Skeletal muscle tissue (tissue), 4 donors: ENCODE data around the gene RAB36. TPM values are rescaled to one million over a fixed set of nuclear protein-coding genes. Genes with fewer than 3 reads are reported as not detected.

Source experiments
- H3K27ac ChIP-seq: one replicate; pipeline ENCODE4 v1.7.0; 2013; ENCODE audit warnings: mild to moderate bottlenecking, low read depth, low read length, inconsistent platforms
- H3K27me3 ChIP-seq, 3 donors: one replicate each; pipeline ENCODE4 v1.7.0; 2013; ENCODE audit warnings: low read length in 3 of 3; ENCODE audit not compliant: control insufficient read depth in 3 of 3, insufficient read depth in 3 of 3
- H3K36me3 ChIP-seq, 3 donors: one replicate each; pipeline ENCODE4 v1.7.0; 2013; ENCODE audit warnings: low read length in 3 of 3; ENCODE audit not compliant: control insufficient read depth in 3 of 3, insufficient read depth in 3 of 3
- H3K4me1 ChIP-seq, 3 donors: one replicate each; pipeline ENCODE4 v1.7.0; 2013; ENCODE audit warnings: low read length in 3 of 3, mild to moderate bottlenecking in 3 of 3; ENCODE audit not compliant: control insufficient read depth in 3 of 3, insufficient read depth in 3 of 3
- H3K4me3 ChIP-seq, 3 donors: one replicate each; pipeline ENCODE4 v1.7.0; 2013; ENCODE audit warnings: low read length in 3 of 3
- H3K9ac ChIP-seq, 3 donors: one replicate each; pipeline ENCODE4 v1.7.0; 2013; ENCODE audit warnings: low read length in 3 of 3, mild to moderate bottlenecking in 3 of 3, moderate library complexity in 2 of 3, low read depth in 1 of 3
- H3K9me3 ChIP-seq, 3 donors: one replicate each; pipeline ENCODE4 v1.7.0; 2013; ENCODE audit warnings: low read length in 3 of 3; ENCODE audit not compliant: control insufficient read depth in 3 of 3
- total RNA-seq: library from RNA; depleted of rRNA; stranded (reverse); fragments of >200 nt; gene quantifications from one replicate; pipeline ENCODE4 v1.2.3, GENCODE V29; 2014
- donor health status: Osteomylitis.

The RAB36 gene
- total RNA-seq, 1 donor from 2014 or later = 0.52 TPM

DNA sequence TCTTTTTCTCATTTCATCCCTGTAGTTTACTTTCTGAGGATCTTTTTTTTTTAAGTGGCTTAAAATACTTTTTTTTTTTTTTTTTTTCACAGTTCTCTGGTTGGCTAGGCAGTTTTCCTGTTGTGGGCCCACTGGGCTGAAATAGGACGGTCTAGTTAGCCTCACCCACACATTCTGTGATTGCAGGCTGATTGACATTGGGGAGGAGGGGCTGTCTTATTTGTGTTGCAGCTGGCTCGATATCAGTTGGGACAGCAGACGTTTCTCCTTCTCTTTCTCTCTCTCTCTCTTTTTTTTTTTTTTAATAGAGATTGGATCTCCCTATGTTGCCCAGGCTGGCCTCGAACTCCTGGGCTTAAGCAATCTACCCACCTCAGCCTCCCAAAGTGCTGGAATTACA, 41.9 kb downstream of the RAB36 start:
- Histone ChIP-seq H3K4me1 (peaks cover 20 to 21% (median 20%) of the 10 kb centered on the region in 3 donors), H3K9ac (no peak overlapping the region), H3K27ac (no peak overlapping the region)

DNA sequence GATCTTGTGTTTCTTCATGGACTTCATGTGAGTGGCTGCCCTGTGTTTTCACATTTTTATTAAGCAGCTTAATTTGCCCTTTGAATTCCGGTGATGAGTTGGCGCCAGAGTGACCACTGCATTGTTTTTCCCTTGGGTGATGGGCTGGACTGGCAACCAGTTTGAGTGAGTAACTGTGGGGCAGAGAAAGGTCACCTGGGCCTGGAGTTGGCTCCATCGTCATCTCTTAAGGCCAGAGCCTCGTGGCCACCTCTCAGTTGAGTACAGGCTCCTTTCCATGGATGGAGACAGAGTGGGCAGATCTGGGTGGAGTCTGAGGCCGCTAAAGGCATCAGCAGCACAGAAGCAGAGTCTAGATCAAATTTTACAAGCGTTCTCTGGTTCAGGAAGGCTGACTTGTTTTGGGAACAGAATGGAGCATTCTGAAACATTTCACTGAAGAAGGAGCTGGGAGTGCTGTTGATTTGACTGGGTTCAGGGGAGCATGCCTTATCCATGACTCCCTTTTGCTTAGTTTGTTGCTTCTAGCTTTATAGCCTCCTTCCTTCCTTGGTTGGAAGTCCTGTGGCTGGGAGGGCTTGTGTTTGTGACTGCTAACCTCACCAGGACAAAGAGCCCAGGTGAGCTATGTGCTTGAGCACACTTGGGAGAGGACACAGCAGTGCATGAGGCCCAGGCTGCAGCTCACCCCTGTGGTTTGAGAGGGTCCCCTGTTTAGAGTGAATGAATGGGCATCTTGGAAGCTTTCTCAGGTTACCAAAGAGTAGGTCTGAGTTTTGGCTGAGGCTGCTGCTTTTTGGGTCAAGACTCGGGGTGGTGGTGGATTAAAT, 42.8 kb downstream of the RAB36 start:
- H3K9ac ChIP-seq = no peak overlapping the region
- H3K36me3 ChIP-seq = no peaks in the 10 kb centered on the region
- peaks cover 12% of the 10 kb centered on the region in 3 donors for H3K4me1 ChIP-seq
- H3K4me3 ChIP-seq = no peak overlapping the region
- no peaks in the 10 kb centered on the region for H3K9me3 ChIP-seq
- H3K27me3 ChIP-seq = peaks cover 0 to 3% (median 0%) of the 10 kb centered on the region in 3 donors
- H3K27ac ChIP-seq = no peak overlapping the region

More for the DNA sequence above, 41.9 kb downstream of the RAB36 start:
- Histone ChIP-seq H3K9me3 (no peaks in the 10 kb centered on the region), H3K4me3 (no peak overlapping the region), H3K36me3 (no peaks in the 10 kb centered on the region), H3K27me3 (peaks cover 0 to 9% (median 0%) of the 10 kb centered on the region in 3 donors)

DNA sequence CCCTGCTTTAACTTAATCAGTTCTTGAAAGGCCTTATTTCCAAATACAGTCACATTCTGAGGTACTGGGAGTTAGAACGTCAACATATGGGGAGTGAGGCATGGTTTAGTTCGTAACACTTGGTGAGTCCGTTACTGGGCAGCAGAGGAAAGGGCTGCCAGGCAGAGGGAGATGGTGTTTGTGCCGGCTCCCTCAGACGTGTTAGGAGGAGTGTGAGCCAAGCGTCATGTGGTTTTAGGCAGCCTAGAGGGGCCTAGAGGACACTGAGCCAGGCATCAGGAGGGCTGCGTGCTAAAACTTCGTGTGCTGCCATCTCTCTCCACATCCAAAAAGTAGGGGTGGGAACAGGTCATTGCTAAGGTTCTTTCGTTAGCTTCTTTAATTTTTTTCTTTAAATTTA, 45.2 kb downstream of the RAB36 start:
- Histone ChIP-seq H3K4me3 (no peak overlapping the region), H3K4me1 (peaks cover 0 to 3% (median 2%) of the 10 kb centered on the region in 3 donors), H3K27ac (no peak overlapping the region), H3K36me3 (no peaks in the 10 kb centered on the region), H3K27me3 (no peaks in the 10 kb centered on the region), H3K9ac (no peak overlapping the region), H3K9me3 (no peaks in the 10 kb centered on the region)

DNA sequence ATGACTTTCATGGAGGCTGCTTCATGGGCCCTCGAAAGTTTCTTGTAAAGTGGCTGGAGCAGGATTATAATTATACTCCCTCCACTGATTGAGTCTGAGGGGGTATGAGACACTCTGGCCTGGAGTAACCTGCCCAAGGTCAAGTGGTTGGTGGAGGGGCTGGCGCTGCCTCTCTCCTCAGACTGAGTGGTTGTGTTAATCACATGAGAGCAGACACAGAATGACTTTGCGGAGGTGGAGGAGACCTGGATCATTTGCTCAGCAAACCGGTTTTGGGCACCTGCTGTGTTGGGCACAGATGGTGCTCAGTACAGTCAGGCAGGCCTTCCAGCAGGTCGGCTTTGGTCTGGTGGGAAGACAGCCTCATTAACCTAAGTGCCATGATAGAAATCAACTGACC, 46.9 kb downstream of the RAB36 start:
- Histone ChIP-seq H3K4me1 (peaks cover 0 to 3% (median 2%) of the 10 kb centered on the region in 3 donors), H3K9ac (no peak overlapping the region), H3K27ac (no peak overlapping the region)

DNA sequence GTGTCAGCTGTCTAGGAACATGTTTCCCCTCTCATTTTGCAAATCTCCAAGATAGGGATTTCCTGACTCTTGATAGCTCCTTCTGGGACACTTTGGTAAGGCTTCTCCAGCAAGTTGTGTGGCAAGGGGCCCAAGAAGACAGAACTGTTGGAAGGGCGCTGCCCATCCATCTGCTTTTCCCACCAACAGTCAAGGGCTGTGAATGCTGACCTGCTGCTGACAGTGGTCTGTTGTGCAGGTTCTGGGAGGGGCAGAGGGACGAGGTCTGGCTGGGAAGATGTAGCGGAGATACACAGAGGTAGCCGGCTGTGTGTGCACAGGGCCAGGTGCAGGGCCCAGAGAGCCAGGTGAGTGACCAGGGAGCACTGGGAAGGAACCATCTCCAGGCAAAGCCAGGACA, 47.3 kb downstream of the RAB36 start:
- H3K4me1 ChIP-seq = peaks cover 0 to 3% (median 2%) of the 10 kb centered on the region in 3 donors
- no peaks in the 10 kb centered on the region for H3K9me3 ChIP-seq
- H3K9ac ChIP-seq = no peak overlapping the region
- H3K4me3 ChIP-seq = no peak overlapping the region
- no peak overlapping the region for H3K27ac ChIP-seq
- H3K27me3 ChIP-seq = peaks cover 0 to 8% (median 0%) of the 10 kb centered on the region in 3 donors
- H3K36me3 ChIP-seq = no peaks in the 10 kb centered on the region

More for the DNA sequence above, 46.9 kb downstream of the RAB36 start:
- Histone ChIP-seq H3K36me3 (no peaks in the 10 kb centered on the region), H3K9me3 (no peaks in the 10 kb centered on the region), H3K4me3 (no peak overlapping the region), H3K27me3 (peaks cover 0 to 7% (median 0%) of the 10 kb centered on the region in 3 donors)

DNA sequence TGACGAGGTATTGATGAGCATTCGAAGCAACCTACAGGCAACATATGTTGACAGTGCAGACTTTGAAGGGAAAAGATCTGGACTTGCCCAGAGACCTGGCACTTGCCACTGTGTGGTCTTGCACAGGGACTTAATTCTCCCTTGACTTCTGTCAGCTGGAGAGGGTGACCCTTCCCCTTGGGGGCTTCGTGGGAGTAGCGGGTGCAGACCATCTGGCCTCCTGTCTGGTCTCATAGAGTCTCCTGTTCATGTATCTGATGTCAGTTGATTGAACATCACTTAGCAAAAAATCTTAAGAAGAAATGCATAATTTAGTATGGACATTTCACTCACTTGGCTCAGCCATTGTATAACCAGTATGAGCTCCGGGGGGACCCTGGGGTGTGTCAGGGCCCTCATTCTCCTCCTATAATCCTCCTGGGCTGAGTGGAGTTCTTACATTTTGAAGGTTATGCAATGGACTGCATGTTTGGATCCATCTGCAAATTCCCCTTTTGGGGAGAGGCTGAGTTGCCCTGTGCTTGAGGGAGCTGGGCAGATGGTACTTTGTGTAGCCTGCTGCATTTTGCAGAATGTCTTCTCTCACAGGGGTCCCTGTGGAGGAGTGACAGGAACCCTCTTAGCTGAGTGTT, 48.0 kb downstream of the RAB36 start:
- Histone ChIP-seq H3K27me3 (peaks cover 0 to 8% (median 0%) of the 10 kb centered on the region in 3 donors), H3K9me3 (no peaks in the 10 kb centered on the region), H3K9ac (no peak overlapping the region), H3K4me1 (peaks cover 0 to under 1% (median 0%) of the 10 kb centered on the region in 3 donors), H3K36me3 (no peaks in the 10 kb centered on the region), H3K27ac (no peak overlapping the region), H3K4me3 (no peak overlapping the region)

DNA sequence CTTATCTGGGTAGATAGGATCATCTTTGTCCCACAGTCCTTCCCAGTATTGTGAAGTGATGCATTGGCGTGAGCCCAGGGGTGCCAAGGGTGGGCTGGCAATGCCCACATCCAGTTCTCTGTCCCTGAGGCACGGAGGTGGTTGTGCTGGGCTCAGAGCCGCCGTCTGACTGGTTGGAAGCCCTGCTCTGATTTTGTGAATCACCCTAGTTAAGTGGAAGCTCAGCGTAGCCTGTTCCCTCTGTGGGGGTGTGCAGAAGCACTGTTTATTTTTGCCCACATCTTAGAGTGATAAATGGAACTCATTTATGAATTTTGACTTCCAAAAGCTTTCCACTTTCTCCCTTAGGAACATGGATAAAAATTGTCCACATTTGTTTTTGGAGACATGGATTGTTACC, 48.6 kb downstream of the RAB36 start:
- Histone ChIP-seq H3K27me3 (peaks cover 0 to 9% (median 0%) of the 10 kb centered on the region in 3 donors), H3K36me3 (no peaks in the 10 kb centered on the region), H3K4me3 (no peak overlapping the region), H3K27ac (no peak overlapping the region), H3K4me1 (no peaks in the 10 kb centered on the region), H3K9me3 (no peaks in the 10 kb centered on the region), H3K9ac (no peak overlapping the region)

DNA sequence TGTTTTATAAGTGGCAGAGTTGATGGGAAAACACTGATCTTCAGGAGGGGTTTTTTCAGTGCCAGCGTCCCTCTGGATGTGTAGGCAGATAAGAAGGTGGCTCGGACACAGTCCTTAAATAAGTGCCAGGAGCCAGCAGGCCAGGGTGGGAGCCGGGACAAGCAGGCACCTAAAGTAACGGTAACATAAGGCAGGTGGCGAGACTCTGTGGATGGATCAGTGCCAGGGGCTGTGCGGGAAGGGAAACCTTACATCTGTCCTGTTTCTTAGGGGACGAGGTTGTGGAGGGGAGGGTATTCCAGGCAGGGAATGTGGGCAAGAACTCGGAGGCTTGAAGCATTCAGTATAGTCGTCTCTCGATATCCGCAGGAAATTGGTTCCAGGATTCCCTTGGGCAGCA, 50.9 kb downstream of the RAB36 start:
- Histone ChIP-seq H3K27me3 (peaks cover 0 to 11% (median 0%) of the 10 kb centered on the region in 3 donors), H3K9me3 (no peaks in the 10 kb centered on the region), H3K36me3 (no peaks in the 10 kb centered on the region), H3K9ac (no peak overlapping the region), H3K4me3 (no peak overlapping the region), H3K4me1 (no peaks in the 10 kb centered on the region), H3K27ac (no peak overlapping the region)

DNA sequence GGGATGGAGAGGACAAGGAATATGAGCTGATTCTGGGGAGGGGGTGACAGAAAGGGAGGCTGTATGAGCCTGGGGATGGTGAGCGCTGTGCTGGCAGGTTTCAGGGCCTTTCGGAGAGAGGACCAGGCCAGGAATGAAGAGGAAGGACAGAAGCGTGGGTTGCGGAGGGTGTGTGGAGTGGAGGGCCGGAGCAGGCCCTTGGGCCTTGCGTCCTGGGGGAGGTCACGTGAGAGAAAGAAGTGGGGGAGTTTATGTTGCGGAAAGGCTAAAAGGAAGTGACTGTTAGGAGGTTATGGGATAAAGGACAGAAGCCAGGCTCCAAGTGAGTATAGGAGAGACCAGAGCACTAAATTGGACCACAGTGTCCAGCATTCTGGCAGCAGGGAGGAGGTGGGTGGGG, 52.6 kb downstream of the RAB36 start:
- no peak overlapping the region for H3K27ac ChIP-seq
- no peaks in the 10 kb centered on the region for H3K4me1 ChIP-seq
- peaks cover 0 to 11% (median 0%) of the 10 kb centered on the region in 3 donors for H3K27me3 ChIP-seq

DNA sequence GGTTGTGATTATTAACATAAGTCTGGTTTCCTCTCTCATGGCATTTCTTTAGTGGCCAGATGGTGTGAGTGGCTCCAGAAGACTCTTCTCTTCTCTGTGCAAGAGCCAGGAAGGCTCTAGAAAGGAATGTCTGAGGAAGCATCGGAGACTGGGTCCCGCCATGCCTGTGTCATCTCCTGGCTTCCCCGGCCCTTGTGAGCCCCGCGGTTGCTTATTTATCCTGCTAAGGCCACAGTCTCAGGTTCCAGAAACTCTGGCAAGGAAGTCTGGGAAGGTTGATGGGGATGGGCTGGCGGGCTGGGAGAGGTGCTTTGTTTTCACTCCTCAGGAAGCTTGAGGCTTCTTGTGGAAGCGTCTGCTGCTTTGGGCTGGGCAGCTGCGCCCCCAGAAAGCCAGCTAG, 53.9 kb downstream of the RAB36 start:
- Histone ChIP-seq H3K9ac (no peak overlapping the region), H3K4me3 (no peak overlapping the region), H3K4me1 (peaks cover 9 to 11% (median 10%) of the 10 kb centered on the region in 3 donors), H3K27ac (no peak overlapping the region), H3K27me3 (peaks cover 0 to 11% (median 5%) of the 10 kb centered on the region in 3 donors), H3K9me3 (no peaks in the 10 kb centered on the region), H3K36me3 (no peaks in the 10 kb centered on the region)

More for the DNA sequence above, 52.6 kb downstream of the RAB36 start:
- no peaks in the 10 kb centered on the region for H3K9me3 ChIP-seq
- H3K4me3 ChIP-seq = no peak overlapping the region
- H3K9ac ChIP-seq = no peak overlapping the region
- no peaks in the 10 kb centered on the region for H3K36me3 ChIP-seq
